Activated CD4-positive, alpha-beta T cell treated with anti-CD3 and anti-CD28 coated beads for 4 hours (primary cell): ENCODE results near the gene ASIC4.

ENCODE experiments used
- DNase-seq, 2 donors: peaks; one replicate each; pipeline ENCODE4 v3.0.0-alpha.2; 2020

The ASIC4 gene

DNA sequence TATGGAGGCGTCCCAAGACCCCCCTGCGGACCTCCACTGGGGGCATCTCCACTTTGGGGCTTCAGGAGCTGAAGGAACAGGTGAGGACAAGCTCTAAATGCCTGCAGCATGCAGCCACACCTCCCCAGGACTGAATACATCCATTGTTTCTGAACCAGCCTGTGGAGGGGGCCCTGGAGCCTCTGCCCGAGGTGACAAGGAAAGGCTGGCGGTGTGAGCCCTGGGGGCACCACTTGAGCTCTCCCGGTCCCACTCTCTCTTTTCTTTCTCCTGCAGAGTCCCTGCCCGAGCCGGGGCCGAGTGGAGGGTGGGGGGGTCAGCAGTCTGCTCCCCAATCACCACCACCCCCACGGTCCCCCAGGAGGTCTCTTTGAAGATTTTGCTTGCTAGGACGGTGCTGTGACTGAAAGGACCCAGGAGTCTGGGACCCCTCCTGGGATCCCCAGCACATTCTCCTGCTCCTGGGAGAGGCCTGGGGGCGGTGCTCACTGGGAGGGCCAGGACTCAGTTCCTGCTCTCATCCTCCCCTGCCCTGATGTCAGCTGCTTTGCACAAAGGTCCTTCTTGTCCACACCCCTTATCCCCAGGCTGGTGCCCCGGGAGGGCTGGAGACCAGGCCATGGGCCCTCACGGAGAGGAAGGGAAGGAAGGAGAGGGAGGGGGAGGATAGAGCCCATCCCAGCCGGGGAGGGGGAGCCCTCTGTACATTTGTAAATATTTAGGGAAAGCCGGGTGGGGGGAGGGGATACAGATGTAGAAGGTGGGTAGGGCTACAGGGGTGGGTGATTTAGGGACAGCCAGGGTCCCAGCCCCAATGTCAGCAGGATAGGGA is 23.6 kb downstream of the ASIC4 start:
- no peak for DNase-seq

GRCh38 chr2:219538504-219538951 is 24.2 kb downstream of the ASIC4 start:
- DNase-seq: no peak

GRCh38 chr2:219538956-219539788 is 24.9 kb downstream of the ASIC4 start:
- no peak for DNase-seq

- no peak for DNase-seq
These were observed 25.8 kb downstream of the ASIC4 start for GRCh38 chr2:219539926-219540678.

DNA sequence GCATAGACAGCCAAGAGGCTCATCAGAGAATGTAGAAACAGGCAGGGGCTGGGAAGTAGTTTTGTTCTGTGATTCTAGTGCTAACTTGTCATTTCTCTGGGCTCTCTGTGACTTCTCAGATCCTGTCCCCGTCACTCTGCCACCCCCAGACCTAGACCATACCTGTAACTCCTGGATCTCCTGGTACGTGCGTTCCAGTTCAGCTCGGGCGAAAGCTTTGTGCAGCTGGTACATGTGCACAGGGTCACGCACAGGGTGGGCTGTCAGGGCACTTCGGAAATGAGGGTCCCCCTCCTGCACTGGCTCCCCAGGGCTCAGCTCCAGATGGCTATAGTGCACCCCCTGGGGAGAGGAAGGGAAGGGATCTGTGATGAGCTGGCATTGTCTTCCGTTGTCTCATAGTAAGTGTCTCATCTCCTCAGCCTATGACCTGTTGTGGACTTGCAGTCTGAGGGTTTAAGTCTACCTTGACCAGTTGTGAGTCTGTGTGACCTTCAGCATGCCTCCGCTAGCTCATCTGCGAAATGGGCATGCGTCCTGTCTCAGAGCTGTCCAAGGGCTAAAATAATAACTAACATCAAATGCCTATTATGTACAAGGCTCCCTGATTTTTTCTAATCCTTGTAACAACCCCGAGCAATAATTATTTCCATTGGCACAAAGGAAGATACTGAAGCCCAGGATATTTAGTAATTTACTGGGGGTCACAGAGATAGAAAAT is 26.7 kb downstream of the ASIC4 start:
- no peak for DNase-seq

DNA sequence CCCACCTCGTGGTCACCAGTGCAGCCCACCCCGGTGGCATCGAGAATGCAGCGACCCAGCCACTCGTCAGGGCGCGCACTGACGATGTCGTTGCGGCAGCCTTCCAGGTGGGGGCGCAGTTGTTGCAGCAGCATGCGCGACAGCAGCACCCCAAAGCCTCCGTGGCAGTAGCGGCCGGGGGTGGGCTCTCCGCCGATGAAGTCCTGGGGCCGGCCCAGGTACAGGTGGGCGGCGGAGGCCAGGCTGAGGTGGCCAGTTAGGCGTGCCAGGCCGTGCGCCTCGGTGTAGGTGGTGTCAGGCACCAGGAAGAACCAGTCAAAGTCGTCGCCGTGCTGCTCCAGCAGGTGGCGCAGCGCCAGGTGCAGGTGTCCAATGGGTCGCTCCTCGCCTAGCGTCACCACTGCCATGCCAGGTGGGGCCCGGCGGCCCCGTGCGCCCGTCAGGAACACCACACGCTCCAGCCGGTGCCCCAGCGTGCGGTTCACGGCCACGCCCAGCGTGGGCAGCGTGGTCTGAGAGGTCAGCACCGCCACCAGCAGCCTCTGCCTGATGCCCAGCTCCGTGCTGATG is 27.4 kb downstream of the ASIC4 start:
- DNase-seq: peak; percentile 83 to 88

GRCh38 chr2:219542931-219543595 is 28.8 kb downstream of the ASIC4 start:
- no peak for DNase-seq

DNA sequence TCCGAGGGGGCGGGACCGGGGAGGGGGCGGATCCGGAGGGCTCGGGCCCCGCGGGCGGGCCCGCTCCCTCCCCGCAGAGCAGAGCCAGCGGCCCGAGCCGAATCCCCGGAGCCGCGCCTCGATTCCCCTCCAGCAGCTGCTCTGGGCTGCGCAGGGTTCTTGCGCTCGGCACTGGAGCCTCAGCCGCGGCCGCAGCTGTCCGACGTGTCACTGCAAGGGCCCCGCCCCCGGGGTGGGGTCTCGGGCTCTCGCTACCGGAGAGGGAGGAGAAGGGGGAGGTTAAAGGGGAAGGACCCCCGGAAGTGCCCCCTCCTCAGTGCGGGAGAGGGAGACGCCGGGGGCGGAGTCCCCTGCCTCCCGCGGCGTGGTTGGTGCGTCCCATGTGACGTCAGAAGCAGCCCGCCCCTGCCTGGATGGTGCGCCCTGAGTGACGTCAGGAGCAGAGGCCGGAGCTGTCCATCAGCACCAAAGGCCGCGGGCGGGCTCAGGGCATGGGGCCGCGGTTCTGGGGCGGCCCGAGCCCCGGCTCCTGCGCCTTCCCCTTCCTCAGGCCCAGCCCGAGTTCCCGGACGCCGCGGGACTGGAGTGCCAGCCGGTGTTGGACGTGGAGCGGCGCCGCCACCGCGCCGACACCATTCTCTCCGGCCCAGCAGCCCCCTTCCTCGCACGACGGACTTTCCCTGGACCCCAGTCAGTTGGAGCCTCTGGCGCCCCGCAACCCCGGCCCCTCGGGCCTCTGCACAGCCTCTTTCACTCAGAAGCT is 29.5 kb downstream of the ASIC4 start, which contains the start of the genes CHPF and TMEM198:
TSS of gene CHPF (minus strand) at position 214 of the 763 bp plus-strand sequence. CDS start 271 bp downstream, outside the sequence.
TSS of gene TMEM198 (plus strand) at position 433 of the 763 bp plus-strand sequence. CDS start 700 bp downstream, outside the sequence.
- peak; percentile 90 to 91 for DNase-seq

DNA sequence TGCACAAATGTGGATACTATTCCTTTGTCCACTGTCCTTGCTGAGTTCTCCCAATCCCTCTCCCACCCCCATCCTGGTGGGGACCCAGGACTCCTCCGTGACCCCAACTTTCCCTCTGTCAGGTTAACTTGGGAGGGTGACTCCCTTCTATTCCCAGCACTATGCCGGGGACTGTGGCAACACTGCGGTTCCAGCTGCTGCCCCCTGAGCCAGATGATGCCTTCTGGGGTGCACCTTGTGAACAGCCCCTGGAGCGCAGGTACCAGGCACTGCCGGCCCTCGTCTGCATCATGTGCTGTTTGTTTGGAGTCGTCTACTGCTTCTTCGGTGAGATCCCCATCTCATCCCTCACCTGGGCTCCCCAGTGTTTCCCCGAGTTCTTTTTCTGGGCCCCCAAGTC is 30.3 kb downstream of the ASIC4 start:
- DNase-seq: no peak

- DNase-seq: no peak
These were observed 31.1 kb downstream of the ASIC4 start for GRCh38 chr2:219545295-219545942.

DNA sequence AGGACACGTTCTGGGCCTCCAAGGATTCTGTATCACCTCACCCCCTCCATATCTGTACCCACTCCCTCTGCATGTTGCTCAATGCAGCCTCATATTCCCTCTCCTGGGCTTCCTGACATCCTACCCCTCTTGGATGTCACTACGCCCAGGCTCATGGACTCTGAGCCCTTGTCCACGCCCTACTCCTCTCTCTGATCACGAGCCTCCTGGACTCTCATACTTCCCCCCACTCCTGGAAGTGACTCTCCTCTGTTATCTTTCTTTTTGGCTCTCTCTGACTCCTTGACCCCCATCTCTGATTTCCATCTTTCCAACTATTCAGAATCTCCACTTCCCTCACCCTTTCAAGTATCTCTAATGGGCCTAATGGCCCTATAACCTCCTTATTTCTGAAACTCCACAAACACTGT is 31.7 kb downstream of the ASIC4 start:
- DNase-seq: no peak

- no peak for DNase-seq
These were observed 33.3 kb downstream of the ASIC4 start for GRCh38 chr2:219547621-219548020.

DNA sequence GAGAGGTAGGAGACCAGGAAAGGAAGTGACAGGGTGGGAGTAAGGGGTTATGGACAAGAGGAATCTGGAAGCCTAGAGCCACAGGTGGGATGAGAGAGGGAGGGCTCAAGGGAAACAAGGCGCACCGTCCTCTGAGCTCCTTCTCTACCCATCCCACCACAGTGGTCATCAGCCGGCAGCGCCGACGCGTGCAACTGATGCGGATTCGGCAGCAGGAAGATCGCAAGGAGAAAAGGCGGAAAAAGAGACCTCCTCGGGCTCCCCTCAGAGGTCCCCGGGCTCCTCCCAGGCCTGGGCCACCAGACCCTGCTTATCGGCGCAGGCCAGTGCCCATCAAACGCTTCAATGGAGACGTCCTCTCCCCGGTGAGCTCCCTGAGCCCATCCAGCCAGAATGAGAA is 34.7 kb downstream of the ASIC4 start:
- no peak for DNase-seq

DNA sequence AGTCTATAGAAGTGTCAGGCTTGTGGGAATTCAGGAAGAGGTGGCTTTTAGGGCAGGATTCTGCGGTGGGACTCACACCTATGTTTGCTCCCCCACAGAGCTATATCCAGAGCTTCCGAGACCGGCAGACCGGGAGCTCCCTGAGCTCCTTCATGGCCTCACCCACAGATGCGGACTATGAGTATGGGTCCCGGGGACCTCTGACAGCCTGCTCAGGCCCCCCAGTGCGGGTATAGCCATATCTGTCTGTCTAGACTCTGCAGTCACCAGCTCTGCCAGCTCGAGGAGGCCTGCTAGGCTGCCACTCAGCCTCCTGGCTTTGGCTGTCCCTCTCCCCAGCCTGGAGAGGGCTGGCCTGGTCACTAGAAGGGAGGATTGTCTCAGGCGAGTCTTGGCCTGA is 35.3 kb downstream of the ASIC4 start:
- no peak for DNase-seq

- no peak for DNase-seq
These were observed 37.4 kb downstream of the ASIC4 start for GRCh38 chr2:219551441-219552381.

- DNase-seq: peak; percentile 76 to 80
These were observed 38.3 kb downstream of the ASIC4 start for GRCh38 chr2:219552382-219553167.

DNA sequence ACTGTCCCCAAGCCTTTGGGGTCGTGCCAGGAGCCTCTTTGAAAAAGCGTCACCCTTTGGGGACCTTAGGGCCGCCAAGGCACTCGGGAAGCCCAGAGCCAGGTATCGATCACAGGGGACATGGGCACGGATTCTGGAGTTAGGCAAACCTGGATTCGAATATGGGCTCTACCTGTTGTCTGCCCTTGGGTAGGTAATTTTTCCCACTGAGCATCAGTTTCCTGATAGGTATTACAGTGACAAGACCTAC is 38.8 kb downstream of the ASIC4 start:
- DNase-seq: no peak

DNA sequence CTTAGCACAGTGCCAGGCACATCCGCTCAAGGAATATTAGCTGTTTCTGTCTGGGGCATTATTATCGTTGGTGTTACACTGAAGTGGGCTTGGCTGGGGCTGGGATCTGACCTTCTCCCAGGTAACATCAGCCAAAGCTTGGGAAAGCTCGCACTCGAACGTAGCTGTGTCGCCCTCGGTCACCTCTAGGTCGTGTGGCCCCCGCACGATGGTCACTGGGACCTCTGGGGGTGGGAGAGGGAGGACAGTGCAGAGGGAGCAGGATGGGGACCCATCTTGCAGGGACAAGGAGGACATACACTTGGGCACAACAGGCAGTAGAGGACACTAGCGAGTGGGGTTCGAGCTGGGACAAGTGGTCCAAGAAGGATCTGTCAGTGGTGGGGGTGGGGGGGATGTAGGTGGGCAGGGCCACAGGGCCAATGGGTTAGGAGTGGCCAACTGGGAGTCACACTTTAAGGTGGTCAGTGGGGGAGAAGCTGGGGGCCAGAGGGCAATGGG is 39.2 kb downstream of the ASIC4 start:
- no peak for DNase-seq
